GM19239 (cell line): Measurements from ENCODE around the gene OR1D5.
A peak's percentile ranks its signal among the peaks of the same experiment; 100 is the strongest.
"Not testable (repeated sequence)": the region's sequence is repeated elsewhere in the genome, so short reads cannot be mapped to it uniquely, and the experiment has no call there.

Experiments
- DNase-seq: peaks from one replicate; pipeline ENCODE4 v3.0.0; 2011; ENCODE audit warnings: low spot score; ENCODE audit not compliant: insufficient read length
- FAIRE-seq: peaks from 2 replicates; lab custom pipeline; 2011; peaks lifted over from hg19 to GRCh38; lab: Jason Lieb, UNC

OR1D5 gene

DNA sequence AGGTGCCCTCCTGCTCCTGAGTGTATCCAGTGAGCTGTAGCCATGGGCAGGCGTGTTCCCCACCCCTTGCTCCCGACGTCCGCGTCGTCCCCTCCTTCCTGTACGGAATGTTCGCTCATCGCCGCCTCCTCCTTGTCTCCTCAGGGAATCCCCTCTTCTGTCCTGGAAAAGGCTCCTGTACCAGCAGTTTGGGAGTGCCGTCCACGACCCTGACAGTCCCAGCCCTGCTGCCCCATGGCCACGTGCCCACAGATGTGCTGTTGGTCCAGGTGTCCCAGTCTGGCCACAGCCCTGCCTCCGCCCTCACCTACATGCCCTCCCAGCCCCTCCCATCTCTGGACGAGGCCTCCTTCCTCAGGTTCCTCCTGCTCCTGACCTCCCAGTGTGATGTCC lies 30.2 kb downstream of the OR1D5 start:
- FAIRE-seq: no peak
- DNase-seq: no peak

- DNase-seq (no peak), FAIRE-seq (no peak)
Observed at GRCh38 chr17:3032258-3033247, 30.9 kb downstream of the OR1D5 start.

DNA sequence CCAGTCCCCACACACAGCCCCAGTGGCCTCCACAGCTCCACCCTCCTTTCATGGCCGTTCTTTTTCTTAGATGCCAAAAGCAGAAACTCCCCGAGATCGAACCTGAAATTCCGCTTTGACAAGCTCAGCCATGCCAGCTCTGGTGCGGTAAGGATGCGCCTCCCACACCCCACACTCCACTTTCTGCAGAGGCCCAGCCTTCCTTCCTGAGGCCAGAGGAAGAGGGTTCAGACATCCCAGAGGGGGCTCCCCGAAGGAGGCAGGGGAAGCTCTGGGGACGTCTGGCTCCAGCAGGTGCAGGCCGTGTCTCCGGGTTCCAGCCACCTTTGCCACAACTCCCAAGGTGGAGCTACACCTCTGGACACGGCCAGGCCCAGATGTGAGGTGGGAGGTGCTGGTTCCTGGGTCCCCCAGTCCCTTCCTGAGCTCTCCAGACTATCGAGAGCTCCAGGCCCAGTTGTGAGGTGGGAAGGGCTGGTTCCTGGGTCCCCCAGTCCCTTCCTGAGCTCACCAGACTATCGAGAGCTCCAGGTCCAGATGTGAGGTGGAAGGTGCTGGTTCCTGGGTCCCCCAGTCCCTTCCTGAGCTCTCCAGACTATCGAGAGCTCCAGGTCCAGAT lies 32.4 kb downstream of the OR1D5 start:
- DNase-seq, FAIRE-seq: not testable (repeated sequence)

GRCh38 chr17:3030096-3030495 lies 33.3 kb downstream of the OR1D5 start:
- FAIRE-seq (no peak), DNase-seq (no peak)

- DNase-seq: no peak
- no peak for FAIRE-seq
Observed at GRCh38 chr17:3029213-3029913, 34.0 kb downstream of the OR1D5 start.

DNA sequence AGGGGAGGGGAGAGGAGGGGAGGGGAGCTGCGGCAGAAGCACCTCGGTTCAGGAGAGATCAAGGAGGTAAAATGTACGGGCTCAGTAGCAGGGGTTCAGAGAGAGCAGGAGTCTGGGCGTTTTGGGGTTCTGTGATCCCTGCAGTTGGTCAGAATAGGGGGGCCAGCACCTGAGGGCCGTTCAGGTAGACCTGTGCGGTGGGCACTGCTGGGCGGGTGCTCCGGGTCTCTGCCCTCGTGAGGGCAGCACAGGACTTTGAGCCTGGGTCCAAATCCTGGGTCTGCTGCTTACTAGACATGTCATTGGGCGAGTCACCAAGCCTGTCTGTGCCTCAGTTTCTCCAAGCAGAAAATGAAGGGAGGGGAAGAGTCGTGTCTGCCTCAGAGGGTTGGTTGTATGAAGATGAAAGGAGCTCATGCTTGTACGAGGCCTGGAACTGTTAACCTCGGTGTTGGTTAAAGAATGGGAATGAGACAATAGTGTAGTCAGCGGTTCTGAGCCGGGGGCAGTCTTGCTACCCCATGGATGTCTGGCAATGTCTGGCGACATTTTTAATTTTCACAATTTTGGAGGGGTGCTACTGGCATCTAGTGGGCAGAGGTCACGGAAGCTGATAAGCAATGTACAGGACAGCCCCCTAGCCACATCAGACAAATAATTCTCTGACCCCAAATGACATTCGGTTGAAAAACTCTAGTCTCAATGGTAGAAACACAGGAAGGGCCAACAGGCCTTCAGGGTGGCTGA lies 35.4 kb downstream of the OR1D5 start:
- no peak for FAIRE-seq
- no peak for DNase-seq

- FAIRE-seq (no peak), DNase-seq (no peak)
Observed at GRCh38 chr17:3026856-3027751, 36.3 kb downstream of the OR1D5 start.

GRCh38 chr17:3026125-3026855 lies 37.1 kb downstream of the OR1D5 start:
- DNase-seq: no peak
- FAIRE-seq: no peak

GRCh38 chr17:3025421-3026124 lies 37.8 kb downstream of the OR1D5 start:
- DNase-seq: no peak
- no peak for FAIRE-seq

- DNase-seq: no peak
- no peak for FAIRE-seq
Observed at GRCh38 chr17:3024346-3024745, 39.1 kb downstream of the OR1D5 start.

DNA sequence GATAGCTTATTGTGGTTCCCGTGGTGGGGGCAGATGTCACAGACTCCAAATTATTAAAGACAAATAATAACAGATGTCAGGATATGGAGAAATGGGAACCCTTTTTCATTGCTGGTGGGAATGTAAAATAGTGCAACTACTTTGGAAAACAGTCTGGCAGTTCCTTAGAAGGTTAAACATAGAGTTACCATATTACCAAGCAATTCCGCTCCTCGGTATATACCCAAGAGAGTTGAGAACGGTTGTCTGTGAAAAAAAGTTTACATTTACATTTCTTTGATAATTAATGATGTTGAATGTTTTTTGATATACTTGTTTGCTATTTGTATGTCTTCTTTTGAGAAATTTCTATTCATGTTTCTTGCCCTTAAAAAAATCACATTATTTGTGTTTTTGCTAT lies 41.2 kb downstream of the OR1D5 start:
- no peak for DNase-seq
- FAIRE-seq: no peak

DNA sequence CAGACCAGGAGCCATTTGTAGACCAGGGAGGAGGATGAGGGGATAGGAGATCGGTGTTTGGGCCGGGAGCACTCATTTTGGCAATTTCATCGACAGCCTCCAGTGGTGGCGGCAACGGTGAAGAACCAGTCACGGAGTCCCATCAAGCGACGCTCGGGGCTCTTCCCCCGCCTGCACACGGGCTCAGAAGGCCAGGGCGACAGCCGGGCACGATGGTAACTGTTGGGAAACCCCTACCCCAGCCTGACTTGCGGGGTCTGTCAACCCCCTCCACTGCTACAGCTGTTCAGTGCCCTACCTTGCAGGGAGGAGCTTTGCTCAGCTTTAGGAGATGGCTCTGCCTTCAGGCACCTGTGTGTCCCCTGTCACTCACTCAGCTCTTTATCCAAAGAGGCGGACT lies 43.0 kb downstream of the OR1D5 start:
- no peak for FAIRE-seq
- DNase-seq: no peak

- DNase-seq (no peak), FAIRE-seq (no peak)
Observed at GRCh38 chr17:3019761-3020160, 43.6 kb downstream of the OR1D5 start.

GRCh38 chr17:3017936-3018335 lies 45.5 kb downstream of the OR1D5 start:
- DNase-seq (no peak), FAIRE-seq (no peak)

- FAIRE-seq (no peak), DNase-seq (no peak)
Observed at GRCh38 chr17:3015890-3016289, 47.5 kb downstream of the OR1D5 start.

- DNase-seq: peak; percentile 74
- FAIRE-seq: peak; percentile 84
Observed at GRCh38 chr17:3012926-3013581, 50.4 kb downstream of the OR1D5 start.
